Prostate gland (tissue), 2 donors: ENCODE results near the gene CDH1. TPM values are rescaled to one million over a fixed set of nuclear protein-coding genes. Genes with fewer than 3 reads are reported as not detected.

Experiments
- DNase-seq: peaks from one replicate; pipeline ENCODE4 v3.0.0-alpha.2; 2019; ENCODE audit warnings: low spot score
- H3K27ac ChIP-seq, 2 donors: fragments of 200-600 bp; sonication (generic); 2 replicates each; pipeline ENCODE4 v1.5.1; 2017 to 2019
- H3K27me3 ChIP-seq: fragments of 200-600 bp; sonication (generic); replicated peaks from 2 replicates; pipeline ENCODE4 v1.5.1; 2019; ENCODE audit not compliant: insufficient read depth
- H3K36me3 ChIP-seq, 2 donors: fragments of 200-600 bp; sonication (generic); 1 replicate in 1 of 2; 2 replicates in 1 of 2; pipeline versions ENCODE4 v1.5.1 to v1.8.1; 2017 to 2019
- H3K4me1 ChIP-seq: fragments of 200-600 bp; sonication (generic); replicated peaks from 2 replicates; pipeline ENCODE4 v1.5.1; 2019
- H3K4me3 ChIP-seq, 2 donors: fragments of 200-600 bp; sonication (generic); 2 replicates each; pipeline ENCODE4 v1.5.1; 2017 to 2019
- H3K9me3 ChIP-seq: fragments of 200-600 bp; sonication (generic); 2 replicates; pipeline ENCODE4 v1.5.1; 2017
- POLR2A ChIP-seq: fragments of 450-650 bp; IDR thresholded peaks from one replicate; pipeline ENCODE4 v1.6.1; 2016; ENCODE audit warnings: antibody characterized with exemption, mild to moderate bottlenecking
- POLR2AphosphoS5 ChIP-seq: sonication (generic); formaldehyde crosslinking; IDR thresholded peaks from one replicate; pipeline ENCODE4 v1.6.1; 2017; ENCODE audit warnings: antibody characterized with exemption
- WGBS: methylation state at CpG from one replicate; pipeline ENCODE4 v1.1.5; 2018; 5-methylcytosine and 5-hydroxymethylcytosine counted together
- intact Hi-C: fragments of 100-400 bp; cut with DNase I; formaldehyde crosslinking; loops from one replicate; pipeline ENCODE4 v1.14.2; 2022
- total RNA-seq, 2 donors: library from RNA; depleted of rRNA; stranded (reverse); fragments of >200 nt; gene quantifications; one replicate each; pipeline ENCODE4 v1.1.0, GENCODE V29; 2016
- TF ChIP-seq, protein P1 (sequence below), 4 experiments: fragments of 200-600 bp in 2 of 4; fragments of 450-650 bp in 2 of 4; sonication (generic) in 2 of 4; IDR thresholded peaks; 1 replicate in 3 of 4; 2 replicates in 1 of 4; pipeline ENCODE4 v1.5.1; 2016 to 2019; ENCODE audit warnings: antibody characterized with exemption in 4 of 4, mild to moderate bottlenecking in 2 of 4, moderate library complexity in 2 of 4

The CDH1 gene
- total RNA-seq, 2 donors from 2014 or later, result 75.7 to 300 TPM

DNA sequence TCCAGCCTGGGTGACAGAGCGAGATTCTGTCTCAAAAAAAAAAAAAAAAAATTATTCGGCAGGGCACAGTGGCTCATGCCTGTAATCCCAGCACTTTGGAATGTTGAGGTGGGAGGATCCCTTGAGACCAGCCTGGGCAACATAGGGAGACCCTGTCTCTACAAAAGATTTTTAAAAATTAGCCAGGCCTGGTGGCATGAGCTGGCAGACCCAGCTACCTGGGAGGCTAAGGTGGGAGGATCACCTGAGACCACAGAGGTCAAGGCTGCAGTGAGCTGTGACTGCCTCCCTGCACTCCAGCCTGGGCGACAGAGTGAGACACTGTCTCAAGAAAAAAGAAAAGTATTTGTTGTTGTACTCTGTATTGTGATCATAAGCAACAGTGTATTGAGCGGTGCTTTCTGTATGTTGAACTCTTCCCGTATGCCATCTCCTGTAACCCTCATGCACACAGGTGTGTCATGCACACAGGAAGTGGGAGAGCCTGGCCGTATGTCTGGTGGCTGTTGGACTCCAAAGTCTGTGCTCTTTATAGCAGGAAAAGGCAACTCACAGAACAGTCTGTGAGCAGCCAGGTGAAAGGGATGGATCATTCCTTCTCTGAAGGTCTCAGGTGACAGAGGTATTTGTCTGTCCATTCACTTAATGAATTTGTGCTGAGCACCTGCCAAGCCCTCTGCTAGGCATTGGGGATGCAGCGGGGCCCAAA is 17.1 kb downstream of the CDH1 start:
- WGBS, result 75% methylated on average over 7 of the region's 7 CpGs
- peaks cover 2% of the 10 kb centered on the region for H3K4me1 ChIP-seq
- peak overlapping the region; percentile 33 to 58 for H3K27ac ChIP-seq

DNA sequence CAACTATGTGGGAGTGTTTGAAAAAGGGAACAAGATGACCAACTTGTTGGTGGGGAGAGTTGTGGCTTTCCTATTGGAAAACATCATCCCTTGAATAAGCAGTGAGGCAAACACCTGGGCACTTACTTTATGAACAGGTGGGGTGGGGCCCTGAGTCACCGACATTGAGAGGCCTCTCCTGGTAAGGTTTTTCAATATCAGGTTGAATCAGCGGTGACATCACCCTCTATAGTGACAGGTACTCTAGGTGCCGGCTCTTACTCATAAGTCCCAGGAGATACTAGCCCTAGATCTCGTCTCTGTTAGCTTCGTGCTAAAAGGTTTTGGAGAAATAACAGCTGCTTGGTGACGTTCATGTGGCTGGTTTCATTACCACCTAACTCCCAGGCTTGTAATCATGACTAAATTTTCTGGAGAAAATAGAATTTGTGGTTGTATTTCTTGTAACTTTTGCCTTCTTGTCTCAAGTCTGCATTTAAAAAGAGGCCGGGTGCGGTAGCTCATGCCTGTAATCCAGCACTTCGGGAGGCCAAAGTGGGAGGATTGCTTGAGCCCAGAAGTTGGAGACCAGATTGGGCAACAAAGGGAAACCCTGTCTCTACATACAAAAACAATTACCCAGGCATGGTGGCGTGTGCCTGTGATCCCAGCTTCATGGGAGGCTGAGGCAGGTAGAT is 19.3 kb downstream of the CDH1 start:
- TF ChIP-seq POLR2AphosphoS5 (peak; percentile 48), POLR2A (no peak)
- TF ChIP-seq, protein P1, sequence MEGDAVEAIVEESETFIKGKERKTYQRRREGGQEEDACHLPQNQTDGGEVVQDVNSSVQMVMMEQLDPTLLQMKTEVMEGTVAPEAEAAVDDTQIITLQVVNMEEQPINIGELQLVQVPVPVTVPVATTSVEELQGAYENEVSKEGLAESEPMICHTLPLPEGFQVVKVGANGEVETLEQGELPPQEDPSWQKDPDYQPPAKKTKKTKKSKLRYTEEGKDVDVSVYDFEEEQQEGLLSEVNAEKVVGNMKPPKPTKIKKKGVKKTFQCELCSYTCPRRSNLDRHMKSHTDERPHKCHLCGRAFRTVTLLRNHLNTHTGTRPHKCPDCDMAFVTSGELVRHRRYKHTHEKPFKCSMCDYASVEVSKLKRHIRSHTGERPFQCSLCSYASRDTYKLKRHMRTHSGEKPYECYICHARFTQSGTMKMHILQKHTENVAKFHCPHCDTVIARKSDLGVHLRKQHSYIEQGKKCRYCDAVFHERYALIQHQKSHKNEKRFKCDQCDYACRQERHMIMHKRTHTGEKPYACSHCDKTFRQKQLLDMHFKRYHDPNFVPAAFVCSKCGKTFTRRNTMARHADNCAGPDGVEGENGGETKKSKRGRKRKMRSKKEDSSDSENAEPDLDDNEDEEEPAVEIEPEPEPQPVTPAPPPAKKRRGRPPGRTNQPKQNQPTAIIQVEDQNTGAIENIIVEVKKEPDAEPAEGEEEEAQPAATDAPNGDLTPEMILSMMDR (IDR thresholded peaks at IDR 0.05), result no peak
- no peaks in the 10 kb centered on the region for H3K9me3 ChIP-seq
- no peaks in the 10 kb centered on the region for H3K36me3 ChIP-seq
- intact Hi-C loops, result no loop called here
- no peaks in the 10 kb centered on the region for H3K4me1 ChIP-seq
- peak; percentile 69 for DNase-seq
- H3K4me3 ChIP-seq, result no peak overlapping the region
- H3K27ac ChIP-seq, result peak overlapping the region; percentile 53 to 58
- WGBS, result 62% methylated on average over 10 of the region's 10 CpGs
- no peaks in the 10 kb centered on the region for H3K27me3 ChIP-seq

More for the DNA sequence above, 17.1 kb downstream of the CDH1 start:
- no peak for DNase-seq
- TF ChIP-seq, protein P1 (IDR thresholded peaks at IDR 0.05), result no peak
- TF ChIP-seq POLR2A, result no peak
- TF ChIP-seq POLR2AphosphoS5, result no peak
- Histone ChIP-seq H3K9me3 (no peaks in the 10 kb centered on the region), H3K4me3 (no peak overlapping the region), H3K27me3 (no peaks in the 10 kb centered on the region), H3K36me3 (no peaks in the 10 kb centered on the region)
- intact Hi-C loops, result no loop called here

DNA sequence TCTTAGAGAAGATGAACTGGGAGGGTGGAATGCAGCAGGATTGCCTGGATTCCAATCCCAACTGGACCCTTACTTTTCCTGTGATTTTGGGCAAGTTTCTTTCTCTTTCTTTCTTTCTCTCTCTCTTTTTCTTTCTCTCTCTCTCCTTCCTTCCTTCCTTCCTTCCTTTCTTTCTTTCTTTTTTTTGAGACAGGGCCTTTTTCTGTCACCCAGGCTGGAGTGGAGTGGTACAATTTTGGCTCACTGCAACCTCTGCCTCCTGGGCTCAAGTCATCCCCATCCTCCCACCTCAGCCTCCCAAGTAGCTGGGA is 20.5 kb downstream of the CDH1 start:
- H3K4me1 ChIP-seq, result no peaks in the 10 kb centered on the region
- no peak for TF ChIP-seq POLR2AphosphoS5
- no peaks in the 10 kb centered on the region for H3K27me3 ChIP-seq
- peak overlapping the region; percentile 53 to 58 for H3K27ac ChIP-seq
- no peak overlapping the region for H3K4me3 ChIP-seq
- H3K9me3 ChIP-seq, result no peaks in the 10 kb centered on the region
- intact Hi-C loops, result no loop called here
- no peaks in the 10 kb centered on the region for H3K36me3 ChIP-seq
- DNase-seq, result no peak

DNA sequence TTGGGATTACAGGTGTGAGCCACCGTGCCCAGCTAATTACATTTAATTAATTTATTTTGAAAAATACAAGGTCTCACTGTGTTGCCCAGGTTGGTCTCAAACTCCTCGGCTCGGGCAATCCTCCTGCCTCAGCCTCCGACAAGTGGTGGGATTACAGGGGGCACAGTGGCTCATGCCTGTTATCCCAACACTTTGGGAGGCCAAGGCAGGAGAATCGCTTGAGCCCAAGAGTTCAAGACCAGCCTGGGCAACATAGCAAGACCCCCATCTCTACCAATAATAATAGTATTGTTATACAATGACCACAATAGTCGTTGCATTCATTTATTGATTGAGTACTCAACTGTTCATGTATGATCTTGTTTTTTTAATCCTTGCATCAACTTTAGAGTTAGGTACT is 22.0 kb downstream of the CDH1 start:
- intact Hi-C loops, result no loop called here
- no peak overlapping the region for H3K27ac ChIP-seq
- H3K36me3 ChIP-seq, result no peaks in the 10 kb centered on the region
- TF ChIP-seq POLR2AphosphoS5 (no peak), POLR2A (no peak)
- TF ChIP-seq, protein P1 (IDR thresholded peaks at IDR 0.05), result no peak
- H3K4me1 ChIP-seq, result no peaks in the 10 kb centered on the region
- no peaks in the 10 kb centered on the region for H3K27me3 ChIP-seq
- 97% methylated on average over 6 of the region's 6 CpGs for WGBS
- H3K4me3 ChIP-seq, result no peak overlapping the region
- H3K9me3 ChIP-seq, result no peaks in the 10 kb centered on the region
- DNase-seq, result no peak

DNA sequence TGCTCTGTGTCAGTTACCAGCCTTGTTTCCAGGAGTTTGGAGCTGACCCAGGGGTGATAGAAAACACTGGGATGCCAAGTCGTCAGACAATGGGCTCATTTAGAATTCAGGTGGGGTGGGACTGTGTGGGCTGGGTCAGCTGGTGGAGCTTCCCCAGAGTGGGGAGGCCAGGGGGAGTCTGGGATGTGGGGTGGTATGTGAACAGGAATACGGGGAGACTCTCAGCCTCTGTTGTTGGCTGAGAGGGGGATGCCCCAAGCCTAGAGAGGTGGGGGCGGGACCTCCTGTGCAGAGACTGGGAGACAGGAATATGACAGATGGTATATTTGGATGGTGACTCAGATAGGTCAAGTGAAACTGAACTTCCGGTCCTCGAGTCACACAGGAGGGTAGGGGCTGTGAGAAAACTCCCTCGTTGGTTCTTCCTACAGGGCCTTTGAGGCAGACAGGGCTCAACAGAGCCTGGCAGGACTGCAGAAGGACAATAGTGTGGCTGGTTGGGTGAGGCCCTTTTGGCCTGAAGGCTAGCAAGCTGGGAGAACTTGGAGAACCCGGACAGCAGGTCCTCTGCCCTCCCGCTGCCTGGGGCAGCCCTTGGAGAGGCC is 23.7 kb downstream of the CDH1 start:
- no peak overlapping the region for H3K4me3 ChIP-seq
- no peaks in the 10 kb centered on the region for H3K9me3 ChIP-seq
- DNase-seq, result no peak
- TF ChIP-seq POLR2A (no peak), POLR2AphosphoS5 (no peak)
- TF ChIP-seq, protein P1 (IDR thresholded peaks at IDR 0.05), result no peak
- intact Hi-C loops, result no loop called here
- WGBS, result 50% methylated on average over 8 of the region's 8 CpGs
- no peaks in the 10 kb centered on the region for H3K27me3 ChIP-seq
- no peaks in the 10 kb centered on the region for H3K36me3 ChIP-seq
- no peaks in the 10 kb centered on the region for H3K4me1 ChIP-seq
- H3K27ac ChIP-seq, result peak overlapping the region; percentile 45 to 47
